ENCODE measurements around the gene APOA1. TPM values are rescaled to one million over a fixed set of nuclear protein-coding genes. Genes with fewer than 3 reads are reported as not detected.
A peak's percentile ranks its signal among the peaks of the same experiment; 100 is the strongest.
"Not testable (repeated sequence)": the region's sequence is repeated elsewhere in the genome, so short reads cannot be mapped to it uniquely, and the experiment has no call there.

Gene APOA1
- polyA plus RNA-seq, 4 donors = 62.3 to 22,236 (median 8,002) TPM

DNA sequence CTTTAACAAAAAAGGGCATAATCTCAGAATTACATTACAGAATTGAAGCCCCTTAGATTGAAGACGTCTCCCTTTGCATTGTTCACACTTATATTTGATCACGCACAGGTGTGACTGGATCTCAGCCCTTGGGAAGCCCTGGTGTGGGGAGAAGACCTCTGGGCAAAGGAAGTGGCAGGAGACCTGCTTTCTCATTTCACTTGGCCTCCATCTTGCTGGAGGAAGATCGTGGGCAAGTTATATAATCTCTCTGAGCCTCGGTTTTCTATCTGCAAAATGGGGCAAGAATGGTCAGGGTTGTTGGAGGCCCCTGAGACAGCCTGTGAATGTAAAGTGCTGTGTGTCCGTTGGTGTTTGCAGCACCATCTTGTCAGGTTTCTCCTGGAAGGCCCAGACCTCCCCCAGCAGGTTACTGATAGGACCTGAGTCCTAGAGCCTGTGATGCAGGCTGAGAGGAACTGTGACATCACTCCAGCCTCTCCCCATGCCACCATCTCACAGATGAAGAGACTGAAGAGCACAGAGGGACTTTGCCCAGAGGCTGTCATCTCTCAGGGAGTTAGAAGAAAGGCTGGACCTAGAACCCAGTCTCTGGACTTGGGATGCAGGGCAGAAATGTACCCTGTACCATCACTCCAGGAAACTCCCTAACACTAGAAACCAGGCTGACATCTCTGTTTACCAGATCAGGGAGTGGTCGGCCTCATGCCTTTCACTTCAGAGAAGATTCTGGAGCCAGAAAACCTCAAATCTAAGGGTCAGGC, 1.1 kb upstream of the APOA1 start:
- H3K27me3 ChIP-seq (ENCODE audit: control insufficient read depth in 3 of 3, insufficient read depth in 3 of 3, low read length in 3 of 3) = no peaks in the 10 kb centered on the region
- peak overlapping the region in 2 of 3 donors; percentile 93 to 94 for H3K27ac ChIP-seq (ENCODE audit: low read depth in 1 of 3, low read length in 2 of 3)
- FAIRE-seq (no peak), DNase-seq (peak; percentile 76 to 91)
- WGBS, 3 donors = 74 to 84% (median 83%) methylated on average over 6 of the region's 6 CpGs
- no peak overlapping the region for H3K4me3 ChIP-seq (ENCODE audit: low read depth in 1 of 3, low read length in 3 of 3)
- no peaks in the 10 kb centered on the region for H3K9me3 ChIP-seq (ENCODE audit: control insufficient read depth in 2 of 2, insufficient read depth in 1 of 2, low read depth in 1 of 2, low read length in 1 of 2)
- peaks cover 0 to 80% (median 4%) of the 10 kb centered on the region in 3 donors for H3K4me1 ChIP-seq (ENCODE audit: control insufficient read depth in 3 of 3, insufficient read depth in 2 of 3, low read depth in 1 of 3, low read length in 2 of 3)
- H3K36me3 ChIP-seq (ENCODE audit: control insufficient read depth in 3 of 3, insufficient read depth in 2 of 3, low read depth in 1 of 3, low read length in 3 of 3) = peaks cover 0 to 33% (median 0%) of the 10 kb centered on the region in 3 donors

DNA sequence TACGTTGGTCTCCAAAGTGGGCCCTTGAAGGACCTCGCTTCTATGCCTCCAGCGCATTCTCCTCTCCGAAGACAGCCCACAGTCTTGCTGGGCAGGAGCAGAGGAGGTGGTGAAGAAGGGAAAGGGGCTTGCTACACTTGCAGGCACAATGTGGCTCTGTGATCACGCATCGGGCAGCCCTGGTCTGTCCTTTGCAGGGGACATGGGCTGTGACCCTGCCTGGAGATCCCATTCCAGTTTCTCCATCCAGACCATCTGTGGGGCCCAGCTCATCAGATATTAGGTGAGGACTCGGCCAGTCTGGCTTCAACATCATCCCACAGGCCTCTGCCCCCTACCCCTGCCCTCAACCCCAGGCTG, 810 bp downstream of the APOA1 start:
- FAIRE-seq (no peak), DNase-seq (no peak)
- Histone ChIP-seq H3K4me3 (ENCODE audit: low read depth in 1 of 3, low read length in 3 of 3) (peak overlapping the region in 2 of 3 donors; percentile 53 to 69), H3K9me3 (ENCODE audit: control insufficient read depth in 2 of 2, insufficient read depth in 1 of 2, low read depth in 1 of 2, low read length in 1 of 2) (no peaks in the 10 kb centered on the region), H3K4me1 (ENCODE audit: control insufficient read depth in 3 of 3, insufficient read depth in 2 of 3, low read depth in 1 of 3, low read length in 2 of 3) (peaks cover 0 to 77% (median 5%) of the 10 kb centered on the region in 3 donors), H3K27ac (ENCODE audit: low read depth in 1 of 3, low read length in 2 of 3) (peak overlapping the region; percentile 75 to 94 (median 93)), H3K36me3 (ENCODE audit: control insufficient read depth in 3 of 3, insufficient read depth in 2 of 3, low read depth in 1 of 3, low read length in 3 of 3) (peaks cover 0 to 50% (median 0%) of the 10 kb centered on the region in 3 donors), H3K27me3 (ENCODE audit: control insufficient read depth in 3 of 3, insufficient read depth in 3 of 3, low read length in 3 of 3) (no peaks in the 10 kb centered on the region)
- 87 to 95% (median 89%) methylated on average over 7 of the region's 7 CpGs for WGBS, 3 donors

DNA sequence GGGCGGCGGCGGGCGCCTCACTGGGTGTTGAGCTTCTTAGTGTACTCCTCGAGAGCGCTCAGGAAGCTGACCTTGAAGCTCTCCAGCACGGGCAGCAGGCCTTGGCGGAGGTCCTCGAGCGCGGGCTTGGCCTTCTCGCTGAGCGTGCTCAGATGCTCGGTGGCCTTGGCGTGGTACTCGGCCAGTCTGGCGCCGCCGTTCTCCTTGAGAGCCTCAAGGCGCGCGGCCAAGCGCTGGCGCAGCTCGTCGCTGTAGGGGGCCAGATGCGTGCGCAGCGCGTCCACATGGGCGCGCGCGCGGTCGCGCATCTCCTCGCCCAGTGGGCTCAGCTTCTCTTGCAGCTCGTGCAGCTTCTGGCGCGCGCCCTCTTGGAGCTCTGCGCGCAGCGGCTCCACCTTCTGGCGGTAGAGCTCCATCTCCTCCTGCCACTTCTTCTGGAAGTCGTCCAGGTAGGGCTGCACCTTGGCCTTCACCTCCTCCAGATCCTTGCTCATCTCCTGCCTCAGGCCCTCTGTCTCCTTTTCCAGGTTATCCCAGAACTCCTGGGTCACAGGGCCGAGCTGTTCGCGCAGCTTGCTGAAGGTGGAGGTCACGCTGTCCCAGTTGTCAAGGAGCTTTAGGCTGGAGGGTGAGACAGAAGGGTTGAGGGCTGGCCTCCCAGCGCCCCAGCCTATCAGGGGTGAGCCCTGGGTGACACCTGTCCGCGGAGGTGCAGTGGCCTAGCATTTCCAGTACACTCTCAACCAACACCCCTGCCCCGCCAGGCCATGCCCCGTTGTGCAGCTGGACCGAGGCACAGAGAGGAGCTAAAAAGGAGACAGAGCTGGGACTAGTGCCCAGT, 1.4 kb downstream of the APOA1 start:
- Histone ChIP-seq H3K4me3 (ENCODE audit: low read depth in 1 of 3, low read length in 3 of 3) (peak overlapping the region in 2 of 3 donors; percentile 53 to 69), H3K4me1 (ENCODE audit: control insufficient read depth in 3 of 3, insufficient read depth in 2 of 3, low read depth in 1 of 3, low read length in 2 of 3) (peaks cover 0 to 74% (median 5%) of the 10 kb centered on the region in 3 donors), H3K9me3 (ENCODE audit: control insufficient read depth in 2 of 2, insufficient read depth in 1 of 2, low read depth in 1 of 2, low read length in 1 of 2) (no peaks in the 10 kb centered on the region), H3K36me3 (ENCODE audit: control insufficient read depth in 3 of 3, insufficient read depth in 2 of 3, low read depth in 1 of 3, low read length in 3 of 3) (peaks cover 0 to 51% (median 0%) of the 10 kb centered on the region in 3 donors), H3K27ac (ENCODE audit: low read depth in 1 of 3, low read length in 2 of 3) (peak overlapping the region; percentile 75 to 94 (median 93)), H3K27me3 (ENCODE audit: control insufficient read depth in 3 of 3, insufficient read depth in 3 of 3, low read length in 3 of 3) (no peaks in the 10 kb centered on the region)
- DNase-seq = peak; percentile 93 to 94
- 13 to 20% (median 16%) methylated on average over 50 to 57 of the region's 57 CpGs for WGBS, 3 donors
- no peak for FAIRE-seq

DNA sequence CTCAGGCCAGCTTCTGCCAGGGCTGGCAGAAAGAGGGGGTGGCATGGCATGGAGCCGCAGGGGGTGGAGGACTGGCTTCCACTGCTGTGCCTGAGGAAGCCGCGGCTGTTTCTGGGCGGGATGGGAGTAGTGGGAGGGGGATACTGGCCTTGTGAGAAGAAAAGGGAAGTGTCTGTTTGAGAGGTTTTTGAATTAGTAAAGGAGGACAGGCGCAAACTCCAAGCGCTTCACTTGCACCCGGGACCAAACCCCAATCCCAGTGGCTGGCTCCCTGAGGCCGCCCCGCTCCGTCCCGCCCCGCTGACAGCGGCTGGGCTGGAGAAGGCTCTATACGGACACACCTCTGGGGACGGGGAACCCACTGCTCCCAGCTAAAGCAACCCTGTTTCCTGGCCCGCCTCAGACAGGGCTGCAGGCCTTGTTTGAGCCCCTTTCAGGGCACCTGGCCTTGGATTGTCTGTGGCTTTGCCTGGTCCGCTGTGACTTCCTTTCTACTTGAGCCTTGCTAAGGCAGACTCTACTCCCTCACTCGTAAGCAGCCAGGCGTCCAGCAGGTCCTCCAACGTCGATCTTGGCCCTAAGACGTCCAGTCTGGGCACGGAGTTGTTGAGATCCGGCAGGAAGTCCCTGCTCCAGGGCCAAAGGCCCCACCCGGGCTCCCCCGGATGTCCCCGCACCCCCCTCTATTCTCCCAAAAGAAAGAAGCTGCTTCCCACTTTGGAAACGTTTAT, 2.2 kb downstream of the APOA1 start:
- WGBS, 3 donors = 45 to 80% (median 68%) methylated on average over 27 to 28 of the region's 28 CpGs
- peak overlapping the region; percentile 75 to 94 (median 93) for H3K27ac ChIP-seq (ENCODE audit: low read depth in 1 of 3, low read length in 2 of 3)
- peaks cover 0 to 74% (median 5%) of the 10 kb centered on the region in 3 donors for H3K4me1 ChIP-seq (ENCODE audit: control insufficient read depth in 3 of 3, insufficient read depth in 2 of 3, low read depth in 1 of 3, low read length in 2 of 3)
- H3K9me3 ChIP-seq (ENCODE audit: control insufficient read depth in 2 of 2, insufficient read depth in 1 of 2, low read depth in 1 of 2, low read length in 1 of 2) = no peaks in the 10 kb centered on the region
- no peak for FAIRE-seq
- DNase-seq = peak in 1 of 2 donors; percentile 55
- H3K27me3 ChIP-seq (ENCODE audit: control insufficient read depth in 3 of 3, insufficient read depth in 3 of 3, low read length in 3 of 3) = no peaks in the 10 kb centered on the region
- H3K4me3 ChIP-seq (ENCODE audit: low read depth in 1 of 3, low read length in 3 of 3) = peak overlapping the region in 2 of 3 donors; percentile 53 to 69
- H3K36me3 ChIP-seq (ENCODE audit: control insufficient read depth in 3 of 3, insufficient read depth in 2 of 3, low read depth in 1 of 3, low read length in 3 of 3) = peaks cover 0 to 51% (median 0%) of the 10 kb centered on the region in 3 donors

- H3K9me3 ChIP-seq (ENCODE audit: control insufficient read depth in 2 of 2, insufficient read depth in 1 of 2, low read depth in 1 of 2, low read length in 1 of 2); FAIRE-seq; H3K27me3 ChIP-seq (ENCODE audit: control insufficient read depth in 3 of 3, insufficient read depth in 3 of 3, low read length in 3 of 3): not testable (repeated sequence)
- H3K27ac ChIP-seq (ENCODE audit: low read depth in 1 of 3, low read length in 2 of 3) = peak overlapping the region; percentile 75 to 94 (median 93)
- H3K4me3 ChIP-seq (ENCODE audit: low read depth in 1 of 3, low read length in 3 of 3) = peak overlapping the region in 1 of 3 donors; percentile 69
- DNase-seq = peak in 1 of 2 donors; percentile 39
- 78 to 84% (median 84%) methylated on average over 13 of the region's 13 CpGs for WGBS, 3 donors
- H3K36me3 ChIP-seq (ENCODE audit: control insufficient read depth in 3 of 3, insufficient read depth in 2 of 3, low read depth in 1 of 3, low read length in 3 of 3) = peaks cover 0 to 51% (median 0%) of the 10 kb centered on the region in 3 donors
- peaks cover under 1 to 75% (median 5%) of the 10 kb centered on the region in 3 donors for H3K4me1 ChIP-seq (ENCODE audit: control insufficient read depth in 3 of 3, insufficient read depth in 2 of 3, low read depth in 1 of 3, low read length in 2 of 3)
These were observed 2.8 kb downstream of the APOA1 start for GRCh38 chr11:116834535-116835041.

DNA sequence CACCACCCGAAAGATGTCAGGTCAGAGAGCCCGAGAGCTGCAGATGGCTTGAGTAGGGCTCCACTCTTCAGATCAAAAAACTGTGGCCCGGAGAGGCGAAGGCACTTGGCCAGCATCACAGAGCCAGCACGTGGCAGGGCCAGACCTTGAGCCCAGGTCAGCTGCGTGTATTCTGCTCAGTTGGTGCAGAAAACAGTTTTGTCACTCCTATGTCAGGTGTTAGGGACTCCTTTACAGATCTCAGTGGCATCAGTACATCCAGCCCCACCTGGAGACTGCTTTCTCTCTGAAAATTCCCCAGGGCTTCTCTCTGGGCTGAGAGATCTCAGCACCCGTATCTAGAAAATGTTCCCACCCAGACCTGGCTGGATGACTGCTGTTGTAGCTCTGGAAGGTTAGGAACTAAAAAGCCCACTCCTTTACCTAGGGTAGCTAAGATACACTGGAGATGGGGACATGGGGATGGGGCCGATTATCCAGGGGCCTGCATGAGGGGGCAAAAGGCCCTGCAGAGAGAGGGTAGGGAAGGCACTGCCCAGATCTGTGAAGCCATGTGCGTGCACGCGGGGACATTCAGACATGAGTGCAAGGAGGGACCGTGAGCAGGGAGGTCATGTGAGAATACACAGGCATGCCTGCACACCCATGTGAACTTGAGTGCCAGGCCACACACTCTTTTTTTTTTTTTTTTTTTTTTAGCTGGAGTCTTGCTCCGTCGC, 3.4 kb downstream of the APOA1 start:
- Histone ChIP-seq H3K27ac (ENCODE audit: low read depth in 1 of 3, low read length in 2 of 3) (peak overlapping the region in 2 of 3 donors; percentile 68 to 93), H3K4me3 (ENCODE audit: low read depth in 1 of 3, low read length in 3 of 3) (no peak overlapping the region), H3K27me3 (ENCODE audit: control insufficient read depth in 3 of 3, insufficient read depth in 3 of 3, low read length in 3 of 3) (no peaks in the 10 kb centered on the region), H3K36me3 (ENCODE audit: control insufficient read depth in 3 of 3, insufficient read depth in 2 of 3, low read depth in 1 of 3, low read length in 3 of 3) (peaks cover 0 to 51% (median 0%) of the 10 kb centered on the region in 3 donors), H3K4me1 (ENCODE audit: control insufficient read depth in 3 of 3, insufficient read depth in 2 of 3, low read depth in 1 of 3, low read length in 2 of 3) (peaks cover 4 to 73% (median 7%) of the 10 kb centered on the region in 3 donors), H3K9me3 (ENCODE audit: control insufficient read depth in 2 of 2, insufficient read depth in 1 of 2, low read depth in 1 of 2, low read length in 1 of 2) (no peaks in the 10 kb centered on the region)
- FAIRE-seq = no peak
- DNase-seq = peak in 1 of 2 donors; percentile 47
- WGBS, 3 donors = 74 to 91% (median 77%) methylated on average over 14 of the region's 14 CpGs

GRCh38 chr11:116833491-116833815, 4.0 kb downstream of the APOA1 start:
- Histone ChIP-seq H3K4me1 (ENCODE audit: control insufficient read depth in 3 of 3, insufficient read depth in 2 of 3, low read depth in 1 of 3, low read length in 2 of 3) (peaks cover 5 to 73% (median 7%) of the 10 kb centered on the region in 3 donors), H3K36me3 (ENCODE audit: control insufficient read depth in 3 of 3, insufficient read depth in 2 of 3, low read depth in 1 of 3, low read length in 3 of 3) (peaks cover 0 to 51% (median 0%) of the 10 kb centered on the region in 3 donors), H3K27me3 (ENCODE audit: control insufficient read depth in 3 of 3, insufficient read depth in 3 of 3, low read length in 3 of 3) (no peaks in the 10 kb centered on the region), H3K9me3 (ENCODE audit: control insufficient read depth in 2 of 2, insufficient read depth in 1 of 2, low read depth in 1 of 2, low read length in 1 of 2) (no peaks in the 10 kb centered on the region), H3K27ac (ENCODE audit: low read depth in 1 of 3, low read length in 2 of 3) (peak overlapping the region in 2 of 3 donors; percentile 68 to 93), H3K4me3 (ENCODE audit: low read depth in 1 of 3, low read length in 3 of 3) (no peak overlapping the region)
- peak in 1 of 2 donors; percentile 5 for DNase-seq
- no peak for FAIRE-seq
- 88 to 94% (median 90%) methylated on average over 10 of the region's 10 CpGs for WGBS, 3 donors
